Calu3 (cell line): ENCODE data around the gene RENBP. TPM values are rescaled to one million over a fixed set of nuclear protein-coding genes. Genes with fewer than 3 reads are reported as not detected.

Experiments
- BruUV-seq: library from RNA; stranded (reverse); fragments of 400-500 nt; replicated peaks from 2 replicates; lab custom pipeline; 2021; lab: Mats Ljungman, UMichigan
- CTCF ChIA-PET: fragments of 300-600 bp; sonication (Branson Sonifier 250); formaldehyde crosslinking; loops from one replicate; lab custom pipeline; 2022; ENCODE audit warnings: antibody characterized with exemption; lab: Charles Lee
- DNase-seq: peaks from one replicate; pipeline ENCODE4 v3.0.0; 2022
- H3K27ac Mint-ChIP-seq: one replicate; pipeline ENCODE4 v1.8.0; 2022; ENCODE audit warnings: mixed read lengths; ENCODE audit not compliant: unreplicated experiment
- H3K27me3 Mint-ChIP-seq: one replicate; pipeline ENCODE4 v1.8.0; 2022; ENCODE audit warnings: mixed read lengths; ENCODE audit not compliant: unreplicated experiment
- H3K36me3 Mint-ChIP-seq: one replicate; pipeline ENCODE4 v1.8.0; 2022; ENCODE audit warnings: mild to moderate bottlenecking, moderate library complexity, mixed read lengths; ENCODE audit not compliant: insufficient read depth, unreplicated experiment
- H3K4me1 Mint-ChIP-seq: one replicate; pipeline ENCODE4 v1.8.0; 2022; ENCODE audit warnings: mild to moderate bottlenecking, low read depth, mixed read lengths; ENCODE audit not compliant: unreplicated experiment
- H3K4me3 Mint-ChIP-seq: one replicate; pipeline ENCODE4 v1.8.0; 2022; ENCODE audit warnings: mild to moderate bottlenecking, low read depth, moderate library complexity, mixed read lengths; ENCODE audit not compliant: unreplicated experiment
- H3K9me3 Mint-ChIP-seq: one replicate; pipeline ENCODE4 v1.8.0; 2022; ENCODE audit warnings: low read depth, mixed read lengths; ENCODE audit not compliant: unreplicated experiment
- CTCF ChIP-seq: fragments of 200-600 bp; IDR thresholded peaks from one replicate; pipeline ENCODE4 v1.8.0; 2022; ENCODE audit warnings: antibody characterized with exemption; ENCODE audit not compliant: unreplicated experiment
- intact Hi-C: fragments of 100-400 bp; cut with micrococcal nuclease; formaldehyde crosslinking; loops from one replicate; pipeline ENCODE4 v1.10.0; 2022; ENCODE audit not compliant: unreplicated experiment
- total RNA-seq: library from RNA; stranded (reverse); gene quantifications from 2 replicates; pipeline ENCODE4 v1.2.3, GENCODE V29; 2022

Gene RENBP
- total RNA-seq, 1 experiment from 2014 or later = 0.80 TPM

- H3K4me1 Mint-ChIP-seq = peaks cover 23% of the 10 kb centered on the region
- BruUV-seq = no TSS peak
- no peak for DNase-seq
- no peaks in the 10 kb centered on the region for H3K9me3 Mint-ChIP-seq
- no peaks in the 10 kb centered on the region for H3K27me3 Mint-ChIP-seq
- H3K27ac Mint-ChIP-seq = no peak overlapping the region
- CTCF ChIA-PET = no interaction called here
- peaks cover 39% of the 10 kb centered on the region for H3K36me3 Mint-ChIP-seq
- H3K4me3 Mint-ChIP-seq = no peak overlapping the region
- no peak for TF ChIP-seq CTCF
- intact Hi-C loops = no loop called here
These were observed 19.1 kb upstream of the RENBP start for GRCh38 chrX:153963546-153963945.

GRCh38 chrX:153961292-153961691 is 16.8 kb upstream of the RENBP start:
- no peak for TF ChIP-seq CTCF
- peaks cover 32% of the 10 kb centered on the region for H3K36me3 Mint-ChIP-seq
- no peak for DNase-seq
- no peak overlapping the region for H3K27ac Mint-ChIP-seq
- no peak overlapping the region for H3K4me3 Mint-ChIP-seq
- intact Hi-C loops = no loop called here
- no peaks in the 10 kb centered on the region for H3K9me3 Mint-ChIP-seq
- H3K4me1 Mint-ChIP-seq = peaks cover 6% of the 10 kb centered on the region
- H3K27me3 Mint-ChIP-seq = no peaks in the 10 kb centered on the region
- no TSS peak for BruUV-seq
- CTCF ChIA-PET = no interaction called here

- BruUV-seq = no TSS peak
- no peak overlapping the region for H3K27ac Mint-ChIP-seq
- CTCF ChIA-PET = no interaction called here
- intact Hi-C loops = no loop called here
- no peak for TF ChIP-seq CTCF
- no peak overlapping the region for H3K4me3 Mint-ChIP-seq
- no peaks in the 10 kb centered on the region for H3K9me3 Mint-ChIP-seq
- DNase-seq = no peak
- H3K36me3 Mint-ChIP-seq = peaks cover 32% of the 10 kb centered on the region
- H3K4me1 Mint-ChIP-seq = peaks cover under 1% of the 10 kb centered on the region
- no peaks in the 10 kb centered on the region for H3K27me3 Mint-ChIP-seq
These were observed 16.3 kb upstream of the RENBP start for GRCh38 chrX:153960786-153961185.

- Mint-ChIP-seq H3K36me3 (peaks cover 36% of the 10 kb centered on the region), H3K27me3 (no peaks in the 10 kb centered on the region), H3K9me3 (no peaks in the 10 kb centered on the region), H3K4me1 (no peaks in the 10 kb centered on the region), H3K4me3 (no peak overlapping the region), H3K27ac (no peak overlapping the region)
- intact Hi-C loops = no loop called here
- no TSS peak for BruUV-seq
- TF ChIP-seq CTCF = no peak
- no peak for DNase-seq
- CTCF ChIA-PET = no interaction called here
These were observed 15.6 kb upstream of the RENBP start for GRCh38 chrX:153960077-153960476.

- Mint-ChIP-seq H3K4me1 (no peaks in the 10 kb centered on the region), H3K9me3 (no peaks in the 10 kb centered on the region), H3K36me3 (peaks cover 38% of the 10 kb centered on the region), H3K27ac (no peak overlapping the region), H3K27me3 (no peaks in the 10 kb centered on the region), H3K4me3 (no peak overlapping the region)
- CTCF ChIA-PET = no interaction called here
- DNase-seq = no peak
- intact Hi-C loops = no loop called here
- TF ChIP-seq CTCF = no peak
- BruUV-seq = no TSS peak
These were observed 15.2 kb upstream of the RENBP start for GRCh38 chrX:153959649-153960048.
